ENCODE results near the gene TMEM176B.

The TMEM176B gene

GRCh38 chr7:150842018-150842417 is 41.9 kb upstream of the TMEM176B start:
- no peaks in the 10 kb centered on the region for H3K9me3 ChIP-seq (ENCODE audit: low read depth, low read length)
- DNase-seq (ENCODE audit: low read depth, low spot score) = no peak
- TF ChIP-seq POLR2AphosphoS5 (IDR thresholded peaks at IDR 0.05; ENCODE audit: borderline replicate concordance, low read depth, low read length) (no peak), FOXP2 (optimal IDR thresholded peaks at IDR 0.05; ENCODE audit: control extremely low read depth, extremely low read length, insufficient read depth) (no peak), EZH2 (IDR thresholded peaks at IDR 0.05) (no peak)
- no peaks in the 10 kb centered on the region for H3K36me3 ChIP-seq (ENCODE audit: insufficient read depth, low read length)
- no peak overlapping the region for H3K27ac ChIP-seq
- no peak overlapping the region for H3K4me3 ChIP-seq
- no peak overlapping the region for H3K9ac ChIP-seq (ENCODE audit: insufficient read length)

GRCh38 chr7:150838965-150839650 is 38.9 kb upstream of the TMEM176B start:
- Histone ChIP-seq H3K9ac (ENCODE audit: insufficient read length) (no peak overlapping the region), H3K9me3 (ENCODE audit: low read depth, low read length) (no peaks in the 10 kb centered on the region), H3K4me3 (no peak overlapping the region), H3K36me3 (ENCODE audit: insufficient read depth, low read length) (no peaks in the 10 kb centered on the region), H3K27ac (no peak overlapping the region)
- no peak for TF ChIP-seq POLR2AphosphoS5 (IDR thresholded peaks at IDR 0.05; ENCODE audit: borderline replicate concordance, low read depth, low read length)
- DNase-seq (ENCODE audit: low read depth, low spot score) = no peak

GRCh38 chr7:150835702-150836280 is 35.6 kb upstream of the TMEM176B start:
- TF ChIP-seq FOXP2 (optimal IDR thresholded peaks at IDR 0.05; ENCODE audit: control extremely low read depth, extremely low read length, insufficient read depth) = no peak
- TF ChIP-seq EZH2 (IDR thresholded peaks at IDR 0.05) = no peak
- TF ChIP-seq POLR2AphosphoS5 (IDR thresholded peaks at IDR 0.05; ENCODE audit: borderline replicate concordance, low read depth, low read length) = no peak
- Histone ChIP-seq H3K4me3 (no peak overlapping the region), H3K36me3 (ENCODE audit: insufficient read depth, low read length) (no peaks in the 10 kb centered on the region), H3K9ac (ENCODE audit: insufficient read length) (no peak overlapping the region), H3K9me3 (ENCODE audit: low read depth, low read length) (no peaks in the 10 kb centered on the region), H3K27ac (no peak overlapping the region)
- DNase-seq (ENCODE audit: low read depth, low spot score) = no peak

GRCh38 chr7:150835019-150835418 is 34.9 kb upstream of the TMEM176B start:
- H3K36me3 ChIP-seq (ENCODE audit: insufficient read depth, low read length) = no peaks in the 10 kb centered on the region
- H3K9ac ChIP-seq (ENCODE audit: insufficient read length) = no peak overlapping the region
- H3K27ac ChIP-seq = no peak overlapping the region
- TF ChIP-seq POLR2AphosphoS5 (IDR thresholded peaks at IDR 0.05; ENCODE audit: borderline replicate concordance, low read depth, low read length) = no peak
- TF ChIP-seq EZH2 (IDR thresholded peaks at IDR 0.05) = no peak
- TF ChIP-seq FOXP2 (optimal IDR thresholded peaks at IDR 0.05; ENCODE audit: control extremely low read depth, extremely low read length, insufficient read depth) = no peak
- DNase-seq (ENCODE audit: low read depth, low spot score) = no peak
- H3K4me3 ChIP-seq = no peak overlapping the region
- H3K9me3 ChIP-seq (ENCODE audit: low read depth, low read length) = no peaks in the 10 kb centered on the region

GRCh38 chr7:150831851-150832250 is 31.7 kb upstream of the TMEM176B start:
- Histone ChIP-seq H3K9ac (ENCODE audit: insufficient read length) (no peak overlapping the region), H3K9me3 (ENCODE audit: low read depth, low read length) (no peaks in the 10 kb centered on the region), H3K4me3 (no peak overlapping the region), H3K27ac (no peak overlapping the region), H3K36me3 (ENCODE audit: insufficient read depth, low read length) (no peaks in the 10 kb centered on the region)
- TF ChIP-seq EZH2 (IDR thresholded peaks at IDR 0.05) (no peak), FOXP2 (optimal IDR thresholded peaks at IDR 0.05; ENCODE audit: control extremely low read depth, extremely low read length, insufficient read depth) (no peak), POLR2AphosphoS5 (IDR thresholded peaks at IDR 0.05; ENCODE audit: borderline replicate concordance, low read depth, low read length) (no peak)
- DNase-seq (ENCODE audit: low read depth, low spot score) = no peak

GRCh38 chr7:150830937-150831336 is 30.8 kb upstream of the TMEM176B start:
- H3K36me3 ChIP-seq (ENCODE audit: insufficient read depth, low read length) = no peaks in the 10 kb centered on the region
- H3K9ac ChIP-seq (ENCODE audit: insufficient read length) = no peak overlapping the region
- no peak overlapping the region for H3K27ac ChIP-seq
- no peaks in the 10 kb centered on the region for H3K9me3 ChIP-seq (ENCODE audit: low read depth, low read length)
- DNase-seq (ENCODE audit: low read depth, low spot score) = no peak
- H3K4me3 ChIP-seq = no peak overlapping the region
- no peak for TF ChIP-seq POLR2AphosphoS5 (IDR thresholded peaks at IDR 0.05; ENCODE audit: borderline replicate concordance, low read depth, low read length)
- no peak for TF ChIP-seq EZH2 (IDR thresholded peaks at IDR 0.05)
- no peak for TF ChIP-seq FOXP2 (optimal IDR thresholded peaks at IDR 0.05; ENCODE audit: control extremely low read depth, extremely low read length, insufficient read depth)

GRCh38 chr7:150829426-150829825 is 29.3 kb upstream of the TMEM176B start:
- Histone ChIP-seq H3K27ac (no peak overlapping the region), H3K4me3 (no peak overlapping the region), H3K36me3 (ENCODE audit: insufficient read depth, low read length) (no peaks in the 10 kb centered on the region), H3K9ac (ENCODE audit: insufficient read length) (no peak overlapping the region), H3K9me3 (ENCODE audit: low read depth, low read length) (no peaks in the 10 kb centered on the region)
- no peak for DNase-seq (ENCODE audit: low read depth, low spot score)
- TF ChIP-seq EZH2 (IDR thresholded peaks at IDR 0.05) (no peak), FOXP2 (optimal IDR thresholded peaks at IDR 0.05; ENCODE audit: control extremely low read depth, extremely low read length, insufficient read depth) (no peak), POLR2AphosphoS5 (IDR thresholded peaks at IDR 0.05; ENCODE audit: borderline replicate concordance, low read depth, low read length) (no peak)

- no peak for DNase-seq (ENCODE audit: low read depth, low spot score)
- Histone ChIP-seq H3K9ac (ENCODE audit: insufficient read length) (no peak overlapping the region), H3K9me3 (ENCODE audit: low read depth, low read length) (no peaks in the 10 kb centered on the region), H3K4me3 (no peak overlapping the region), H3K36me3 (ENCODE audit: insufficient read depth, low read length) (no peaks in the 10 kb centered on the region), H3K27ac (no peak overlapping the region)
- TF ChIP-seq EZH2 (IDR thresholded peaks at IDR 0.05) (no peak), POLR2AphosphoS5 (IDR thresholded peaks at IDR 0.05; ENCODE audit: borderline replicate concordance, low read depth, low read length) (no peak)
These were observed 28.2 kb upstream of the TMEM176B start for GRCh38 chr7:150828384-150828783.
